GM19455 (cell line): ENCODE data around the gene C2CD2L.
"Not testable (repeated sequence)": the region's sequence is repeated elsewhere in the genome, so short reads cannot be mapped to it uniquely, and the experiment has no call there.

Experiments
- ATAC-seq: cut with Tn5 transposase; IDR thresholded peaks from one replicate; pipeline ENCODE4 v1.9.1; 2021; ENCODE audit not compliant: unreplicated experiment

The C2CD2L gene

GRCh38 chr11:119106564-119107537 is at the start of gene C2CD2L:
C2CD2L (plus strand) TSS chr11:119107344; CDS start chr11:119107742, 398 bp downstream.
- peak; percentile 74 for ATAC-seq

DNA sequence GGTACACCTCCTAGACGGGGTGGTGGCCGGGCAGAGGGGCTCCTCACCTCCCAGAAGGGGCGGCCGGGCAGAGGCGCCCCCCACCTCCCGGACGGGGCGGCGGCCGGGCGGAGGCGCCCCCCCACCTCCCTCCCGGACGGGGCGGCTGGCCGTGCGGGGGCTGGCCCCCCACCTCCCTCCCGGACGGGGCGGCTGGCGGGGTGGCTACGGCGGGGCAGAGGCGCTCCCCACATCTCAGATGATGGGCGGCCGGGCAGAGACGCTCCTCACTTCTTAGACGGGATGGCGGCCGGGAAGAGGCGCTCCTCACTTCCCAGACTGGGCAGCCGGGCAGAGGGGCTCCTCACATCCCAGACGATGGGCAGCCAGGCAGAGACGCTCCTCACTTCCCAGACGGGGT is 48.0 kb upstream of the C2CD2L start:
- not testable (repeated sequence) for ATAC-seq

DNA sequence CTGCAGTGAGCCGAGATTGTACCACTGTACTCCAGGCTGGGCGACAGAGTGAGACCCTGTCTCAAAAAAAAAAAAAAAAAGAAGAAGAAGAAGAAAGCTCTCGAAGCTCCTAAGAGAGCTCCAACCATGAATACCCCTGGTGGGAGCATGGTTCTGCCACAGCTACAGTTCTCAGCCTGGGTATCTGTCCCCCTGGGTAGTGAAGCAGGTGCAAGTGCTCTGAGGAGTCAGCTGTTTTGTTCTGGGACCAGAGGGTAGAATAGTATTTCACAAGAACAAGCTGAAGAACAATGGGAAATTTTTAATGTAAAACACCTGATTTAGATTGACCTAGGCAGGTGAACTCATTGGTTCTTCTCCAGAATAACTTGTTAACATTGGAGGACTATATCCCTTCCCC is 45.9 kb upstream of the C2CD2L start:
- ATAC-seq: no peak

GRCh38 chr11:119062779-119063178 is 44.4 kb upstream of the C2CD2L start:
- no peak for ATAC-seq

GRCh38 chr11:119065369-119065768 is 41.8 kb upstream of the C2CD2L start:
- ATAC-seq: no peak

- ATAC-seq: peak; percentile 92
Observed at GRCh38 chr11:119067371-119068222, 39.5 kb upstream of the C2CD2L start, which contains the start of gene VPS11. VPS11 (plus strand) TSS chr11:119067818; CDS start chr11:119067824, 6 bp downstream.

DNA sequence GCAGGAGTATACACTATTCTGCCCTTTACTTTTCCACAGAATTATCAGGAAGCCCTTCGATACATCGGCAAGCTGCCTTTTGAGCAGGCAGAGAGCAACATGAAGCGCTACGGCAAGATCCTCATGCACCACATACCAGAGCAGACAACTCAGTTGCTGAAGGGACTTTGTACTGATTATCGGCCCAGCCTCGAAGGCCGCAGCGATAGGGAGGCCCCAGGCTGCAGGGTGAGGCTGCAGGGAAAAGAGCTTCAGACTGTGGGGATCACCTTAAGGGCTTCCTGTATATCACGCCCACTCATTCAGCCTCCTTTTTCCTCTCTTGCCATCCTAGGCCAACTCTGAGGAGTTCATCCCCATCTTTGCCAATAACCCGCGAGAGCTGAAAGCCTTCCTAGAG is 29.3 kb upstream of the C2CD2L start:
- no peak for ATAC-seq

DNA sequence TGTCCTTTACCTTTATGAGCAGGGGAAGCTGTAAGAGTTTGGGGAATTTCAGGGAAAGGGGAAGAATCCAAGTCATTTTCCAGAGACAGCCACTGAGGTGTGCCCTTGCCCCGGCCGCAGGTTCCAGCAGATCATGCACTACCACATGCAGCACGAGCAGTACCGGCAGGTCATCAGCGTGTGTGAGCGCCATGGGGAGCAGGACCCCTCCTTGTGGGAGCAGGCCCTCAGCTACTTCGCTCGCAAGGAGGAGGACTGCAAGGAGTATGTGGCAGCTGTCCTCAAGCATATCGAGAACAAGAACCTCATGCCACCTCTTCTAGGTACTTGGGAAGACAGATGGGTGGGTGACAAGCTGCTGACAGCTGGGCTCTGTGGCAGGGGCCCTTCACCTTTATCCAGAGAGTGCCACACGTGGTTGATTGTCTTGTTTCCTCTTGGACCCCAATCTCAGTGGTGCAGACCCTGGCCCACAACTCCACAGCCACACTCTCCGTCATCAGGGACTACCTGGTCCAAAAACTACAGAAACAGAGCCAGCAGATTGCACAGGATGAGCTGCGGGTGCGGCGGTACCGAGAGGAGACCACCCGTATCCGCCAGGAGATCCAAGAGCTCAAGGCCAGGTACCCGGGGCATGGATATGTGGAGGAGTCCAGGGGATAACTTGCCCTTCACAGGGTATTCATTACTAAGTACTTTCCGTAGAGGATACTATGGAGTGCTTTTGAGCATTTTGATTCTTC is 28.3 kb upstream of the C2CD2L start:
- ATAC-seq: no peak

- no peak for ATAC-seq
Observed at GRCh38 chr11:119081682-119082260, 25.4 kb upstream of the C2CD2L start.

DNA sequence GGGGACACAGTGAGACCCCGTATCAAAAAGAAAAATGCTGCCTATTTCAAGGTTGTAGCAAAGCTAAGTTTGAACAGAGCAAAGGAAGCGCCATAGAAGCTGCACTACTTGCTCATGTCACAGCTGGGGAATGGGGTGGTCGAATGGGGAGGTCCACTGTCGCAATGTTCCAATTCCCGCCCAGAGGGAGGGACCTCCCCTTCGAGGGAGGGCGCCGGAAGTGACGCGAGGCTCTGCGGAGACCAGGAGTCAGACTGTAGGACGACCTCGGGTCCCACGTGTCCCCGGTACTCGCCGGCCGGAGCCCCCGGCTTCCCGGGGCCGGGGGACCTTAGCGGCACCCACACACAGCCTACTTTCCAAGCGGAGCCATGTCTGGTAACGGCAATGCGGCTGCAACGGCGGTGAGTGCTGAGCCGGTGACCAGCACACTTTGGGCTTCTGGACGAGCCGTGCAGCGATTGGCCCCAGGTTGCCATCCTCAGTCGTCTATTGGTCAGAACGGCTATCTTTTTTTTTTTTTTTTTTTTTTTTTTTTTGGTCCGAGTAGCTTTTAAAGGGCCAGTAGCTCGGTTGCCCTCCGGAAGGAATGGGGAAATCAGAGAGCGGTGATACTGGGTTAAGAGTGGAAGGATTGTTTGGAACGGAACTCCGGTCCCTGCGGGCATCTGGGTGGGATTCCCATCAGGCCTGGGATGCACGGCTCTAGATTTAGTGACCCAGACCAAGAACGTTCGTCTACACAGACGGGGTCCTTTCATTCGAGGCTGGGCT is 22.3 kb upstream of the C2CD2L start, which contains the start of gene HMBS:
Gene HMBS, plus strand, starts transcription at position 219 of the 774 bp plus-strand sequence. Its CDS starts 153 bp downstream, at position 372.
- peak; percentile 92 for ATAC-seq

GRCh38 chr11:119085437-119085847 is 21.7 kb upstream of the C2CD2L start:
- peak; percentile 18 for ATAC-seq

GRCh38 chr11:119087123-119087522 is 20.0 kb upstream of the C2CD2L start:
- ATAC-seq: no peak

DNA sequence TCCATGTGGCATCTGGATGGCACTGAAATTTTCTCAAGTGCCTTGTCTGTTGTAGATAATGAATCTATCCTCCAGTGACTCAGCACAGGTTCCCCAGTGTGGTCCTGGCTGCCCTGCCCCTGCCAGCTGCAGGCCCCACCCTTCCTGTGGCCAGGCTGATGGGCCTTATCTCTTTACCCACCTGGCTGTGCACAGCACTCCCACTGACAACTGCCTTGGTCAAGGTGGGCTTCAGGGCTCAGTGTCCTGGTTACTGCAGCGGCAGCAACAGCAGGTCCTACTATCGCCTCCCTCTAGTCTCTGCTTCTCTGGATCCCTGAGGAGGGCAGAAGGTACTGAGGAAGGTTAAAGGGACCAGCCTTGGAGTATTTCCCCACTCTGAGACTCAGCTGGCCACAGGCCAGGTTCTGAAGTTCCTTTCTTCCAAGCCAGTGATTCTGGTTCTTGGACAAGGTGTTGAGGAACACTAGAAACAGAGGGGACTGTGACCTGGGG is 19.4 kb upstream of the C2CD2L start:
- ATAC-seq: no peak

GRCh38 chr11:119088406-119088805 is 18.7 kb upstream of the C2CD2L start:
- ATAC-seq: no peak

GRCh38 chr11:119089319-119089718 is 17.8 kb upstream of the C2CD2L start:
- no peak for ATAC-seq

DNA sequence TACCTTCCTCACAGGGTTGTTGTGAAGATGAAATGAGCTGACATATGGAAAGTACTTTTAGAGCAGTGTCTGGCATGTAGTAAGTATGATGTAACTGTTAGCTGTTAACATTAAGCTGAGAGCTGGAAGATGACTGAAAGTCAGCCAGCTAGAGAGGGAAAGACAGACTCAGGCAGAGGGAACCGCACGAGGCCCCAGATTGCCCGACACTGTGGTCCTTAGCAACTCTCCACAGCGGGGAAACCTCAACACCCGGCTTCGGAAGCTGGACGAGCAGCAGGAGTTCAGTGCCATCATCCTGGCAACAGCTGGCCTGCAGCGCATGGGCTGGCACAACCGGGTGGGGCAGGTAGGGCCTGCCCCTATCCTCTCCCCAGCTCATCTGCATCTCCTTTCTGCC is 16.0 kb upstream of the C2CD2L start:
- ATAC-seq: no peak

GRCh38 chr11:119091966-119092879 is 14.9 kb upstream of the C2CD2L start:
- no peak for ATAC-seq
